Right lobe of liver (tissue), 4 donors: ENCODE results near the gene ZFPM1.
"Not testable (repeated sequence)": the region's sequence is repeated elsewhere in the genome, so short reads cannot be mapped to it uniquely, and the experiment has no call there.

Experiments
- POLR2A ChIP-seq: fragments of 450-650 bp; IDR thresholded peaks from one replicate; pipeline ENCODE4 v1.6.1; 2017; ENCODE audit warnings: antibody characterized with exemption, mild to moderate bottlenecking
- TF ChIP-seq, protein P1 (sequence below), 4 donors: fragments of 200-600 bp in 3 of 4; fragments of 450-650 bp in 1 of 4; IDR thresholded peaks; one replicate each; pipeline versions ENCODE4 v1.5.1 to v1.8.0; 2016 to 2022; ENCODE audit warnings: antibody characterized with exemption in 4 of 4, mild to moderate bottlenecking in 2 of 4
- donor health status: DM: no; HTN: no; CAD: no.
- donor health status: DM: no; HTN: no; CAD: no.
- donor health status: DM: no; HTN: yes; CAD: no.

DNA sequence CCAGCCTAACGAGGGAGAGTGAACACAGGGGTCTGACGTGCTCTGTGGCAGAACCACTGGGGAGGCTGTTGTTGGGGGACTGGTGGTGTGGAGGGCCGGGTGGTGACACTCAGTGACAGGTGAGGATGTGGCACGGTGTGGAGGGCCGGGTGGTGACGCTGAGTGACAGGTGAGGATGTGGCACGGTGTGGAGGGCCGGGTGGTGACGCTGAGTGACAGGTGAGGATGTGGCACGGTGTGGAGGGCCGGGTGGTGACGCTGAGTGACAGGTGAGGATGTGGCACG, 17.3 kb downstream of the ZFPM1 start:
- TF ChIP-seq, protein P1, sequence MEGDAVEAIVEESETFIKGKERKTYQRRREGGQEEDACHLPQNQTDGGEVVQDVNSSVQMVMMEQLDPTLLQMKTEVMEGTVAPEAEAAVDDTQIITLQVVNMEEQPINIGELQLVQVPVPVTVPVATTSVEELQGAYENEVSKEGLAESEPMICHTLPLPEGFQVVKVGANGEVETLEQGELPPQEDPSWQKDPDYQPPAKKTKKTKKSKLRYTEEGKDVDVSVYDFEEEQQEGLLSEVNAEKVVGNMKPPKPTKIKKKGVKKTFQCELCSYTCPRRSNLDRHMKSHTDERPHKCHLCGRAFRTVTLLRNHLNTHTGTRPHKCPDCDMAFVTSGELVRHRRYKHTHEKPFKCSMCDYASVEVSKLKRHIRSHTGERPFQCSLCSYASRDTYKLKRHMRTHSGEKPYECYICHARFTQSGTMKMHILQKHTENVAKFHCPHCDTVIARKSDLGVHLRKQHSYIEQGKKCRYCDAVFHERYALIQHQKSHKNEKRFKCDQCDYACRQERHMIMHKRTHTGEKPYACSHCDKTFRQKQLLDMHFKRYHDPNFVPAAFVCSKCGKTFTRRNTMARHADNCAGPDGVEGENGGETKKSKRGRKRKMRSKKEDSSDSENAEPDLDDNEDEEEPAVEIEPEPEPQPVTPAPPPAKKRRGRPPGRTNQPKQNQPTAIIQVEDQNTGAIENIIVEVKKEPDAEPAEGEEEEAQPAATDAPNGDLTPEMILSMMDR (IDR thresholded peaks at IDR 0.05), result not testable (repeated sequence)
- TF ChIP-seq POLR2A, result not testable (repeated sequence)
